ENCODE measurements around the gene ANXA7.

GRCh38 chr10:73449113-73449512, 35.3 kb upstream of the ANXA7 start:
- TF ChIP-seq ZBTB43 (CRISPR knock-in tag; IDR thresholded peaks at IDR 0.05), result no peak
- no peak for TF ChIP-seq E2F1 (CRISPR knock-in tag; IDR thresholded peaks at IDR 0.05)
- TF ChIP-seq, protein P1, sequence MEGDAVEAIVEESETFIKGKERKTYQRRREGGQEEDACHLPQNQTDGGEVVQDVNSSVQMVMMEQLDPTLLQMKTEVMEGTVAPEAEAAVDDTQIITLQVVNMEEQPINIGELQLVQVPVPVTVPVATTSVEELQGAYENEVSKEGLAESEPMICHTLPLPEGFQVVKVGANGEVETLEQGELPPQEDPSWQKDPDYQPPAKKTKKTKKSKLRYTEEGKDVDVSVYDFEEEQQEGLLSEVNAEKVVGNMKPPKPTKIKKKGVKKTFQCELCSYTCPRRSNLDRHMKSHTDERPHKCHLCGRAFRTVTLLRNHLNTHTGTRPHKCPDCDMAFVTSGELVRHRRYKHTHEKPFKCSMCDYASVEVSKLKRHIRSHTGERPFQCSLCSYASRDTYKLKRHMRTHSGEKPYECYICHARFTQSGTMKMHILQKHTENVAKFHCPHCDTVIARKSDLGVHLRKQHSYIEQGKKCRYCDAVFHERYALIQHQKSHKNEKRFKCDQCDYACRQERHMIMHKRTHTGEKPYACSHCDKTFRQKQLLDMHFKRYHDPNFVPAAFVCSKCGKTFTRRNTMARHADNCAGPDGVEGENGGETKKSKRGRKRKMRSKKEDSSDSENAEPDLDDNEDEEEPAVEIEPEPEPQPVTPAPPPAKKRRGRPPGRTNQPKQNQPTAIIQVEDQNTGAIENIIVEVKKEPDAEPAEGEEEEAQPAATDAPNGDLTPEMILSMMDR (IDR thresholded peaks at IDR 0.05), result no peak
- no peak for TF ChIP-seq NR2C2 (CRISPR knock-in tag; IDR thresholded peaks at IDR 0.05)
- no peak for TF ChIP-seq ATF2 (CRISPR knock-in tag; IDR thresholded peaks at IDR 0.05; ENCODE audit: borderline replicate concordance, low read depth)

All from WTC11 (cell line).